IMR-90 (cell line): ENCODE measurements around the gene ARPC4.

ENCODE experiments used
- CTCF ChIP-seq: conservative IDR thresholded peaks from 2 replicates; pipeline ENCODE4 v1.5.1; 2012; ENCODE audit warnings: mild to moderate bottlenecking, low read depth, low read length, improper control_type of control experiment
- MAFK ChIP-seq: IDR thresholded peaks from 2 replicates; pipeline ENCODE4 v1.6.1; 2012; ENCODE audit warnings: low read depth, low read length, improper control_type of control experiment
- POLR2A ChIP-seq: IDR thresholded peaks from 2 replicates; pipeline ENCODE4 v1.6.1; 2012; ENCODE audit warnings: mild to moderate bottlenecking, low read depth, low read length
- RAD21 ChIP-seq: IDR thresholded peaks from 2 replicates; pipeline ENCODE4 v1.6.1; 2012; ENCODE audit warnings: low read length, improper control_type of control experiment

- TF ChIP-seq CTCF (no peak), POLR2A (no peak), RAD21 (no peak), MAFK (no peak)
Measured at GRCh38 chr3:9804996-9805395, 12.1 kb downstream of the ARPC4 start.
